Skeletal muscle tissue (tissue), 4 donors: Measurements from ENCODE around the gene MFSD6. TPM values are rescaled to one million over a fixed set of nuclear protein-coding genes. Genes with fewer than 3 reads are reported as not detected.
A peak's percentile ranks its signal among the peaks of the same experiment; 100 is the strongest.

Experiments used
- H3K27ac ChIP-seq: one replicate; pipeline ENCODE4 v1.7.0; 2013; ENCODE audit warnings: mild to moderate bottlenecking, low read depth, low read length, inconsistent platforms
- H3K27me3 ChIP-seq, 3 donors: one replicate each; pipeline ENCODE4 v1.7.0; 2013; ENCODE audit warnings: low read length in 3 of 3; ENCODE audit not compliant: control insufficient read depth in 3 of 3, insufficient read depth in 3 of 3
- H3K36me3 ChIP-seq, 3 donors: one replicate each; pipeline ENCODE4 v1.7.0; 2013; ENCODE audit warnings: low read length in 3 of 3; ENCODE audit not compliant: control insufficient read depth in 3 of 3, insufficient read depth in 3 of 3
- H3K4me1 ChIP-seq, 3 donors: one replicate each; pipeline ENCODE4 v1.7.0; 2013; ENCODE audit warnings: low read length in 3 of 3, mild to moderate bottlenecking in 3 of 3; ENCODE audit not compliant: control insufficient read depth in 3 of 3, insufficient read depth in 3 of 3
- H3K4me3 ChIP-seq, 3 donors: one replicate each; pipeline ENCODE4 v1.7.0; 2013; ENCODE audit warnings: low read length in 3 of 3
- H3K9ac ChIP-seq, 3 donors: one replicate each; pipeline ENCODE4 v1.7.0; 2013; ENCODE audit warnings: low read length in 3 of 3, mild to moderate bottlenecking in 3 of 3, moderate library complexity in 2 of 3, low read depth in 1 of 3
- H3K9me3 ChIP-seq, 3 donors: one replicate each; pipeline ENCODE4 v1.7.0; 2013; ENCODE audit warnings: low read length in 3 of 3; ENCODE audit not compliant: control insufficient read depth in 3 of 3
- total RNA-seq: library from RNA; depleted of rRNA; stranded (reverse); fragments of >200 nt; gene quantifications from one replicate; pipeline ENCODE4 v1.2.3, GENCODE V29; 2014
- donor health status: Osteomylitis.

The MFSD6 gene
- total RNA-seq, 1 donor from 2014 or later, result 8.4 TPM

GRCh38 chr2:190532581-190532980 lies 124.4 kb downstream of the MFSD6 start:
- Histone ChIP-seq H3K9ac (peak overlapping the region in 1 of 3 donors; percentile 34), H3K4me1 (peaks cover 3 to 10% (median 6%) of the 10 kb centered on the region in 3 donors), H3K27me3 (no peaks in the 10 kb centered on the region), H3K36me3 (peaks cover 0 to under 1% (median 0%) of the 10 kb centered on the region in 3 donors), H3K4me3 (no peak overlapping the region), H3K9me3 (no peaks in the 10 kb centered on the region), H3K27ac (no peak overlapping the region)

GRCh38 chr2:190533175-190533967 lies 125.2 kb downstream of the MFSD6 start:
- peak overlapping the region; percentile 81 to 89 (median 89) for H3K9ac ChIP-seq
- no peaks in the 10 kb centered on the region for H3K27me3 ChIP-seq
- peaks cover 0 to 3% (median 0%) of the 10 kb centered on the region in 3 donors for H3K9me3 ChIP-seq
- peak overlapping the region; percentile 69 to 84 (median 80) for H3K4me3 ChIP-seq
- H3K27ac ChIP-seq, result peak overlapping the region; percentile 87
- peaks cover 0 to 4% (median 0%) of the 10 kb centered on the region in 3 donors for H3K36me3 ChIP-seq
- peaks cover 3 to 10% (median 6%) of the 10 kb centered on the region in 3 donors for H3K4me1 ChIP-seq

- peak overlapping the region; percentile 69 to 84 (median 80) for H3K4me3 ChIP-seq
Measured at GRCh38 chr2:190533968-190534309, 125.8 kb downstream of the MFSD6 start.

GRCh38 chr2:190534310-190535120 lies 126.4 kb downstream of the MFSD6 start, which contains the start of gene NEMP2:
NEMP2 (minus strand) TSS chr2:190534722; CDS start chr2:190534655, 67 bp downstream.
- Histone ChIP-seq H3K9ac (peak within 1 kb of the TSS; percentile 81 to 89 (median 89)), H3K4me3 (peak within 1 kb of the TSS; percentile 69 to 84 (median 80)), H3K36me3 (peaks cover 0 to 4% (median 0%) of the 10 kb centered on the region in 3 donors), H3K27me3 (no peaks in the 10 kb centered on the region), H3K4me1 (peaks cover 3 to 10% (median 6%) of the 10 kb centered on the region in 3 donors), H3K27ac (peak within 1 kb of the TSS; percentile 87), H3K9me3 (peaks cover 0 to 8% (median 0%) of the 10 kb centered on the region in 3 donors)

More at GRCh38 chr2:190533968-190534309, 125.8 kb downstream of the MFSD6 start:
- H3K4me1 ChIP-seq, result peaks cover 3 to 10% (median 6%) of the 10 kb centered on the region in 3 donors
- peaks cover 0 to 4% (median 0%) of the 10 kb centered on the region in 3 donors for H3K36me3 ChIP-seq
- peaks cover 0 to 5% (median 0%) of the 10 kb centered on the region in 3 donors for H3K9me3 ChIP-seq
- no peaks in the 10 kb centered on the region for H3K27me3 ChIP-seq
- peak overlapping the region; percentile 87 for H3K27ac ChIP-seq
- peak overlapping the region; percentile 81 to 89 (median 89) for H3K9ac ChIP-seq

GRCh38 chr2:190535121-190535439 lies 126.9 kb downstream of the MFSD6 start:
- Histone ChIP-seq H3K27ac (peak overlapping the region; percentile 87), H3K4me1 (peaks cover 3 to 10% (median 6%) of the 10 kb centered on the region in 3 donors), H3K4me3 (peak overlapping the region; percentile 69 to 84 (median 77)), H3K9ac (peak overlapping the region; percentile 81 to 89 (median 89)), H3K36me3 (peaks cover 0 to 4% (median 0%) of the 10 kb centered on the region in 3 donors), H3K27me3 (no peaks in the 10 kb centered on the region), H3K9me3 (peaks cover 0 to 8% (median under 1%) of the 10 kb centered on the region in 3 donors)

- peak overlapping the region; percentile 12 for H3K27ac ChIP-seq
- H3K36me3 ChIP-seq, result peaks cover 0 to 4% (median 0%) of the 10 kb centered on the region in 3 donors
- H3K9me3 ChIP-seq, result peaks cover 2 to 8% (median 5%) of the 10 kb centered on the region in 3 donors
- H3K9ac ChIP-seq, result peak overlapping the region; percentile 26 to 89 (median 89)
- peaks cover 3 to 10% (median 6%) of the 10 kb centered on the region in 3 donors for H3K4me1 ChIP-seq
- H3K4me3 ChIP-seq, result peak overlapping the region; percentile 69 to 84 (median 77)
- H3K27me3 ChIP-seq, result no peaks in the 10 kb centered on the region
Measured at GRCh38 chr2:190535586-190535985, 127.4 kb downstream of the MFSD6 start.

GRCh38 chr2:190537765-190538164 lies 129.6 kb downstream of the MFSD6 start:
- Histone ChIP-seq H3K4me3 (no peak overlapping the region), H3K9me3 (peaks cover 2 to 8% (median 5%) of the 10 kb centered on the region in 3 donors), H3K27me3 (no peaks in the 10 kb centered on the region), H3K4me1 (peaks cover 3 to 10% (median 6%) of the 10 kb centered on the region in 3 donors), H3K9ac (no peak overlapping the region), H3K36me3 (peaks cover 0 to 4% (median 0%) of the 10 kb centered on the region in 3 donors), H3K27ac (no peak overlapping the region)

GRCh38 chr2:190538201-190538600 lies 130.0 kb downstream of the MFSD6 start:
- Histone ChIP-seq H3K4me1 (peaks cover 3 to 10% (median 6%) of the 10 kb centered on the region in 3 donors), H3K9ac (no peak overlapping the region), H3K9me3 (peaks cover 2 to 8% (median 5%) of the 10 kb centered on the region in 3 donors), H3K27me3 (no peaks in the 10 kb centered on the region), H3K36me3 (peaks cover 0 to 4% (median 0%) of the 10 kb centered on the region in 3 donors), H3K4me3 (no peak overlapping the region), H3K27ac (no peak overlapping the region)

- H3K4me3 ChIP-seq, result no peak overlapping the region
- H3K9ac ChIP-seq, result no peak overlapping the region
- peaks cover 2 to 8% (median 5%) of the 10 kb centered on the region in 3 donors for H3K9me3 ChIP-seq
- peaks cover 0 to 4% (median 0%) of the 10 kb centered on the region in 3 donors for H3K4me1 ChIP-seq
- H3K36me3 ChIP-seq, result peaks cover 0 to 4% (median 0%) of the 10 kb centered on the region in 3 donors
- H3K27ac ChIP-seq, result no peak overlapping the region
- no peaks in the 10 kb centered on the region for H3K27me3 ChIP-seq
Measured at GRCh38 chr2:190540048-190540447, 131.9 kb downstream of the MFSD6 start.
